HepG2 (cell line): Measurements from ENCODE around the gene CDKN2AIP. TPM values are rescaled to one million over a fixed set of nuclear protein-coding genes. Genes with fewer than 3 reads are reported as not detected.

Experiments
- ETV5 ChIP-seq: IDR thresholded peaks from 2 replicates; pipeline ENCODE4 v1.6.1; 2018; ENCODE audit warnings: missing biosample characterization, missing genetic modification reagents, inconsistent platforms, borderline replicate concordance
- FOXO1 ChIP-seq: sonication (generic); formaldehyde crosslinking; IDR thresholded peaks from 2 replicates; pipeline ENCODE4 v1.4.0; 2020; ENCODE audit warnings: missing genetic modification reagents
- GATAD2A ChIP-seq: IDR thresholded peaks from 2 replicates; pipeline ENCODE4 v1.6.1; 2016
- HOXA3 ChIP-seq: sonication (generic); formaldehyde crosslinking; IDR thresholded peaks from 2 replicates; pipeline ENCODE4 v1.5.0; 2020; ENCODE audit warnings: missing genetic modification reagents
- HOXA7 ChIP-seq: sonication (generic); formaldehyde crosslinking; IDR thresholded peaks from 2 replicates; pipeline ENCODE4 v1.8.1; 2022; ENCODE audit warnings: mild to moderate bottlenecking, missing genetic modification reagents, moderate library complexity
- PAF1 ChIP-seq: IDR thresholded peaks from 2 replicates; pipeline ENCODE4 v1.6.1; 2016; ENCODE audit warnings: missing genetic modification reagents, missing compliant biosample characterization
- PITX1 ChIP-seq: sonication (generic); formaldehyde crosslinking; IDR thresholded peaks from 2 replicates; pipeline ENCODE4 v1.5.1; 2020; ENCODE audit warnings: mild to moderate bottlenecking, missing genetic modification reagents
- SKI ChIP-seq: fragments of 450-650 bp; IDR thresholded peaks from one replicate; pipeline ENCODE4 v1.6.1; 2018; ENCODE audit warnings: mild to moderate bottlenecking; ENCODE audit not compliant: partially characterized antibody
- SPEN ChIP-seq: sonication (generic); formaldehyde crosslinking; IDR thresholded peaks from 2 replicates; pipeline ENCODE4 v1.5.1; 2020; ENCODE audit warnings: low read depth, mild to moderate bottlenecking, missing genetic modification reagents
- ZNF354B ChIP-seq: sonication (generic); formaldehyde crosslinking; IDR thresholded peaks from 2 replicates; pipeline ENCODE4 v1.8.0; 2022; ENCODE audit warnings: mild to moderate bottlenecking, missing genetic modification reagents
- ZNF572 ChIP-seq: sonication (generic); formaldehyde crosslinking; IDR thresholded peaks from 2 replicates; pipeline ENCODE4 v1.5.1; 2020; ENCODE audit warnings: mild to moderate bottlenecking, missing genetic modification reagents
- ZNF670 ChIP-seq: sonication (generic); formaldehyde crosslinking; IDR thresholded peaks from 2 replicates; pipeline ENCODE4 v1.8.0; 2022; ENCODE audit warnings: mild to moderate bottlenecking, missing genetic modification reagents, borderline replicate concordance
- ZNF674 ChIP-seq: sonication (generic); formaldehyde crosslinking; IDR thresholded peaks from 2 replicates; pipeline ENCODE4 v1.5.0; 2020; ENCODE audit warnings: low read depth, mild to moderate bottlenecking, missing genetic modification reagents
- polyA plus RNA-seq, 8 experiments: library from polyadenylated mRNA; depleted of rRNA in 3 of 8; stranded (reverse) in 7 of 8; unstranded in 1 of 8; fragments of >200 nt; fragmentation: Illumina TruSeq in 4 of 8; extraction: Trizol in 4 of 8; gene quantifications; 2 replicates each; pipeline versions ENCODE4 v1.2.1 to v1.2.3, GENCODE V29; 2011 to 2016; ENCODE audit warnings: low read depth in 4 of 8, missing spikeins in 1 of 8, mixed read lengths in 1 of 8; ENCODE audit not compliant: insufficient read depth in 1 of 8
- total RNA-seq, 5 experiments: library from RNA; depleted of rRNA; stranded (reverse); fragments of >200 nt; fragmentation: Illumina TruSeq; extraction: Trizol; gene quantifications; 2 replicates each; pipeline ENCODE4 v1.2.3, GENCODE V29; 2016; ENCODE audit warnings: low read depth in 1 of 5
- TF ChIP-seq, protein P1 (sequence below): IDR thresholded peaks from 2 replicates; pipeline ENCODE4 v1.6.1; 2016; ENCODE audit warnings: low read depth, borderline replicate concordance
- TF ChIP-seq, protein P2 (sequence below): sonication (generic); formaldehyde crosslinking; IDR thresholded peaks from 2 replicates; pipeline ENCODE4 v1.4.0; 2020; ENCODE audit warnings: missing genetic modification reagents
- TF ChIP-seq, protein P3 (sequence below): sonication (generic); formaldehyde crosslinking; IDR thresholded peaks from 2 replicates; pipeline ENCODE4 v1.5.0; 2020; ENCODE audit warnings: mild to moderate bottlenecking, missing genetic modification reagents
- TF ChIP-seq, protein P4 (sequence below): sonication (generic); formaldehyde crosslinking; IDR thresholded peaks from 2 replicates; pipeline ENCODE4 v1.5.0; 2020; ENCODE audit warnings: missing genetic modification reagents
- TF ChIP-seq, protein P5 (sequence below): IDR thresholded peaks from 2 replicates; pipeline ENCODE4 v1.6.1; 2016; ENCODE audit warnings: control low read depth
- TF ChIP-seq, protein P6 (sequence below): IDR thresholded peaks from 2 replicates; pipeline ENCODE4 v1.6.1; 2016; ENCODE audit warnings: low read depth
- TF ChIP-seq, protein P7 (sequence below): sonication (generic); formaldehyde crosslinking; IDR thresholded peaks from 2 replicates; pipeline ENCODE4 v1.5.0; 2020; ENCODE audit warnings: missing genetic modification reagents

CDKN2AIP gene
- total and polyA plus RNA-seq, 2 of the 13 experiments (the other 11 are each of a cell fraction or from before 2014, with no cell fraction given) = 17.0 to 18.7 TPM

DNA sequence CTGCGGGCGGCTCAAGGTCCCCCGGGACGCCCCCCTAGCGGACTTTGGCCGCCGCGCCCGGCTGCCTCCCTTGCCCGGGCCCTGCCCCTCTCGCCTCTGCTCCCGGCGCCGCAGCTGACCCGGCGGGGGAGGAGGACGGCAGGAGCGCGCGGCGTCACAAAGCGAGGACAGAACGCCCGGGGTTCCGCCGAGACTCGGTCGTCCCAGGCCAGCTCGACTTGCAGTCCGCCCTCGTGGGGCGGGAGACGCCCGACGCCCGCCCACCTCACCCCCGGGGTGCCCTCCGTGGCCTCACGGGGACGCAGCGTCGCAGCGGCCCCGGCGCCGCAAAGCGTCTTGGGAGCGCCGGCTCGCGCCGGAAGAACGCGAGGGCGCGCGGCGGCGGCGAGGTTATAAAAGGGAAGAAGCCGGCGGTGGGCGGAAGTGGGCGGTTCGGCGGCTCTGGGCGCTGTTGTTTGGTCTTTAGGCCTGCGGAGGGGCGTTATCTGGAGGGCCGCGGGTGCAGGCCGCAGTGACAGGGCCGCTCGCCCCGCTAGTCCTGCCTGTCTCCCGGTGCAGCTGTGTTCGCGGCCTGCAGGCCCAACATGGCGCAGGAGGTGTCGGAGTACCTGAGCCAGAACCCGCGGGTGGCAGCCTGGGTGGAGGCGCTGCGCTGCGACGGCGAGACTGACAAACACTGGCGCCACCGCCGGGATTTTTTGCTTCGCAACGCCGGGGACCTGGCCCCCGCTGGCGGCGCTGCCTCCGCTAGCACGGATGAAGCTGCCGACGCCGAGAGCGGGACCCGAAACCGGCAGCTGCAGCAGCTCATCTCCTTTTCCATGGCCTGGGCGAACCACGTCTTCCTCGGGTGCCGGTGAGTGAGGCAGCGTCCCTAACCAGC, at the start of gene CDKN2AIP (continued):
- TF ChIP-seq, protein P1, sequence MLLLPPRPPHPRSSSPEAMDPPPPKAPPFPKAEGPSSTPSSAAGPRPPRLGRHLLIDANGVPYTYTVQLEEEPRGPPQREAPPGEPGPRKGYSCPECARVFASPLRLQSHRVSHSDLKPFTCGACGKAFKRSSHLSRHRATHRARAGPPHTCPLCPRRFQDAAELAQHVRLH (CRISPR knock-in tag) = peak; percentile 50; the same call in 1 of the 2 replicates
- TF ChIP-seq GATAD2A (no peak), ZNF354B (CRISPR knock-in tag) (no peak), PITX1 (CRISPR knock-in tag) (peak; percentile 73; the same call in 1 of the 2 replicates), SKI (peak; percentile 89), FOXO1 (no peak; the same call in 1 of the 2 replicates), ZNF674 (peak; percentile 56), PAF1 (CRISPR knock-in tag) (no peak), HOXA7 (CRISPR knock-in tag) (no peak), SPEN (peak; percentile 97), HOXA3 (CRISPR knock-in tag) (peak; percentile 23), ZNF572 (peak; percentile 82; the same call in 1 of the 2 replicates), ETV5 (CRISPR knock-in tag) (peak; percentile 86), ZNF670 (CRISPR knock-in tag) (peak; percentile 67; the same call in 1 of the 2 replicates)
- TF ChIP-seq, protein P2, sequence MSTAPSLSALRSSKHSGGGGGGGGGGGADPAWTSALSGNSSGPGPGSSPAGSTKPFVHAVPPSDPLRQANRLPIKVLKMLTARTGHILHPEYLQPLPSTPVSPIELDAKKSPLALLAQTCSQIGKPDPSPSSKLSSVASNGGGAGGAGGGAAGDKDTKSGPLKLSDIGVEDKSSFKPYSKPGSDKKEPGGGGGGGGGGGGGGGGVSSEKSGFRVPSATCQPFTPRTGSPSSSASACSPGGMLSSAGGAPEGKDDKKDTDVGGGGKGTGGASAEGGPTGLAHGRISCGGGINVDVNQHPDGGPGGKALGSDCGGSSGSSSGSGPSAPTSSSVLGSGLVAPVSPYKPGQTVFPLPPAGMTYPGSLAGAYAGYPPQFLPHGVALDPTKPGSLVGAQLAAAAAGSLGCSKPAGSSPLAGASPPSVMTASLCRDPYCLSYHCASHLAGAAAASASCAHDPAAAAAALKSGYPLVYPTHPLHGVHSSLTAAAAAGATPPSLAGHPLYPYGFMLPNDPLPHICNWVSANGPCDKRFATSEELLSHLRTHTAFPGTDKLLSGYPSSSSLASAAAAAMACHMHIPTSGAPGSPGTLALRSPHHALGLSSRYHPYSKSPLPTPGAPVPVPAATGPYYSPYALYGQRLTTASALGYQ (CRISPR knock-in tag) = no peak
- TF ChIP-seq, protein P3, sequence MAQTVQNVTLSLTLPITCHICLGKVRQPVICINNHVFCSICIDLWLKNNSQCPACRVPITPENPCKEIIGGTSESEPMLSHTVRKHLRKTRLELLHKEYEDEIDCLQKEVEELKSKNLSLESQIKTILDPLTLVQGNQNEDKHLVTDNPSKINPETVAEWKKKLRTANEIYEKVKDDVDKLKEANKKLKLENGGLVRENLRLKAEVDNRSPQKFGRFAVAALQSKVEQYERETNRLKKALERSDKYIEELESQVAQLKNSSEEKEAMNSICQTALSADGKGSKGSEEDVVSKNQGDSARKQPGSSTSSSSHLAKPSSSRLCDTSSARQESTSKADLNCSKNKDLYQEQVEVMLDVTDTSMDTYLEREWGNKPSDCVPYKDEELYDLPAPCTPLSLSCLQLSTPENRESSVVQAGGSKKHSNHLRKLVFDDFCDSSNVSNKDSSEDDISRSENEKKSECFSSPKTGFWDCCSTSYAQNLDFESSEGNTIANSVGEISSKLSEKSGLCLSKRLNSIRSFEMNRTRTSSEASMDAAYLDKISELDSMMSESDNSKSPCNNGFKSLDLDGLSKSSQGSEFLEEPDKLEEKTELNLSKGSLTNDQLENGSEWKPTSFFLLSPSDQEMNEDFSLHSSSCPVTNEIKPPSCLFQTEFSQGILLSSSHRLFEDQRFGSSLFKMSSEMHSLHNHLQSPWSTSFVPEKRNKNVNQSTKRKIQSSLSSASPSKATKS (CRISPR knock-in tag) = peak; percentile 92; the same call in 1 of the 2 replicates
- TF ChIP-seq, protein P4, sequence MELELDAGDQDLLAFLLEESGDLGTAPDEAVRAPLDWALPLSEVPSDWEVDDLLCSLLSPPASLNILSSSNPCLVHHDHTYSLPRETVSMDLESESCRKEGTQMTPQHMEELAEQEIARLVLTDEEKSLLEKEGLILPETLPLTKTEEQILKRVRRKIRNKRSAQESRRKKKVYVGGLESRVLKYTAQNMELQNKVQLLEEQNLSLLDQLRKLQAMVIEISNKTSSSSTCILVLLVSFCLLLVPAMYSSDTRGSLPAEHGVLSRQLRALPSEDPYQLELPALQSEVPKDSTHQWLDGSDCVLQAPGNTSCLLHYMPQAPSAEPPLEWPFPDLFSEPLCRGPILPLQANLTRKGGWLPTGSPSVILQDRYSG (CRISPR knock-in tag) = peak; percentile 77; the same call in 1 of the 2 replicates
- TF ChIP-seq, protein P5, sequence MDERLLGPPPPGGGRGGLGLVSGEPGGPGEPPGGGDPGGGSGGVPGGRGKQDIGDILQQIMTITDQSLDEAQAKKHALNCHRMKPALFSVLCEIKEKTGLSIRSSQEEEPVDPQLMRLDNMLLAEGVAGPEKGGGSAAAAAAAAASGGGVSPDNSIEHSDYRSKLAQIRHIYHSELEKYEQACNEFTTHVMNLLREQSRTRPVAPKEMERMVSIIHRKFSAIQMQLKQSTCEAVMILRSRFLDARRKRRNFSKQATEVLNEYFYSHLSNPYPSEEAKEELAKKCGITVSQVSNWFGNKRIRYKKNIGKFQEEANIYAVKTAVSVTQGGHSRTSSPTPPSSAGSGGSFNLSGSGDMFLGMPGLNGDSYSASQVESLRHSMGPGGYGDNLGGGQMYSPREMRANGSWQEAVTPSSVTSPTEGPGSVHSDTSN = no peak
- TF ChIP-seq, protein P6, sequence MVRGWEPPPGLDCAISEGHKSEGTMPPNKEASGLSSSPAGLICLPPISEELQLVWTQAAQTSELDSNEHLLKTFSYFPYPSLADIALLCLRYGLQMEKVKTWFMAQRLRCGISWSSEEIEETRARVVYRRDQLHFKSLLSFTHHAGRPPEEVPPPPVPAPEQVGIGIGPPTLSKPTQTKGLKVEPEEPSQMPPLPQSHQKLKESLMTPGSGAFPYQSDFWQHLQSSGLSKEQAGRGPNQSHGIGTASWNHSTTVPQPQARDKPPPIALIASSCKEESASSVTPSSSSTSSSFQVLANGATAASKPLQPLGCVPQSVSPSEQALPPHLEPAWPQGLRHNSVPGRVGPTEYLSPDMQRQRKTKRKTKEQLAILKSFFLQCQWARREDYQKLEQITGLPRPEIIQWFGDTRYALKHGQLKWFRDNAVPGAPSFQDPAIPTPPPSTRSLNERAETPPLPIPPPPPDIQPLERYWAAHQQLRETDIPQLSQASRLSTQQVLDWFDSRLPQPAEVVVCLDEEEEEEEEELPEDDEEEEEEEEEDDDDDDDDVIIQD = no peak
- TF ChIP-seq, protein P7, sequence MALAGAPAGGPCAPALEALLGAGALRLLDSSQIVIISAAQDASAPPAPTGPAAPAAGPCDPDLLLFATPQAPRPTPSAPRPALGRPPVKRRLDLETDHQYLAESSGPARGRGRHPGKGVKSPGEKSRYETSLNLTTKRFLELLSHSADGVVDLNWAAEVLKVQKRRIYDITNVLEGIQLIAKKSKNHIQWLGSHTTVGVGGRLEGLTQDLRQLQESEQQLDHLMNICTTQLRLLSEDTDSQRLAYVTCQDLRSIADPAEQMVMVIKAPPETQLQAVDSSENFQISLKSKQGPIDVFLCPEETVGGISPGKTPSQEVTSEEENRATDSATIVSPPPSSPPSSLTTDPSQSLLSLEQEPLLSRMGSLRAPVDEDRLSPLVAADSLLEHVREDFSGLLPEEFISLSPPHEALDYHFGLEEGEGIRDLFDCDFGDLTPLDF (CRISPR knock-in tag) = peak; percentile 37; the same call in 1 of the 2 replicates
